22Rv1 (cell line): ENCODE results near the gene KANK4.

Experiments used
- H3K27ac ChIP-seq: fragments of 450-650 bp; 2 replicates; pipeline ENCODE4 v1.5.1; 2017
- ZFX ChIP-seq: fragments of 450-650 bp; IDR thresholded peaks from 2 replicates; pipeline ENCODE4 v1.6.1; 2017; ENCODE audit warnings: antibody characterized with exemption, borderline replicate concordance
- TF ChIP-seq, protein P1 (sequence below): fragments of 450-650 bp; IDR thresholded peaks from 2 replicates; pipeline ENCODE4 v1.5.1; 2017; ENCODE audit warnings: mild to moderate bottlenecking

KANK4 gene

DNA sequence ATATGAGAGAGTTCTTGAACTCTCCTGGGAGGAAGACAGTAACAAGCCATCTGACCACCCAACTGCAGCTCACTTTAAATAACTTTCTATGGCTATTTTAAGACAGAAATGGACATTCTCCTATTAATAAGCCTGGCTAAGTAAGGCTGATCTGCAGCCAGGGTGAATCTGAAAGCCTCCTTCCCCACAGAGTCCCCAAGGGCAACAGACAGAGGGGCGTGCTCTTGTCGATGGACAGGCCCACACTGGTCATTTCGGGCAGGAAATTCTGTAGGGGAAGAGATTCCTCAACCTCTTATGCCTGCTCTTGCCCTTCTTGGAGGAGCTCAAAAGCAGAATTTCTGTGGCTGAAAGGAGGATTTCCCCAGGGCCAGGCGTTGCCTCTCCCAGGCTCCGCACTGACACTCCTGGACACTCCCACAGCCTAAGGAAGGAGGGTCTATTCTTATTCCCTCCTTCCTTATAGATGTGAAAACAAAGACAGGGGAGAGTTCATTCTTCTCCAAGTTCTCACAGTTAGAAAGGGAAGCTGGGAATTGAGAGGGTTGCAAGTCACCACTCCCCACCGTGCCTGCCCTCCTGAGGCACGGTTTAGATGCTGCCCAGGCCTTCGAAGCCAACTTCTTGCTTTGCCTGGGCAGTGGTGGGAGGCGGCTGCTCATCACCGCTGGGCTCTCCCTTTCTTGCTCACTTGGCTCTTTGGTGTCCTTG is 17.9 kb upstream of the KANK4 start:
- H3K27ac ChIP-seq = no peak overlapping the region

DNA sequence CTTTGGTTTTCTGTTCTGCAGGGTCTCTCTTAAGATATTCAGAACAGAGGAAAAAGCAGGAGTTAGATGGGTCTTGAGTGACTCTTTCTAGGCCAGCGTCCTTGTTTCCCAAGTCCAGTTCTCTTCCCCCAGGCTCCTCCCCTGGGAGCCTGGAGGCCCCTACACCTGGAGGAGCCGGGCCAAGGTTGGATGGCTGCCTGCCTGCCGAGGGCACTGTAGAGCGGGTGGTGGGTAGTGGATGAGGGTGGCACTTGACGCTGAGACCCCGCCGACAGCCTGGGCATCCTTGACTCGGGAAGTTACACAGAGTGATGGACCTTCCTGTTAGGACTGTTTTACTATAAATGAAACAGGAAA is 17.4 kb upstream of the KANK4 start:
- no peak for TF ChIP-seq ZFX
- TF ChIP-seq, protein P1, sequence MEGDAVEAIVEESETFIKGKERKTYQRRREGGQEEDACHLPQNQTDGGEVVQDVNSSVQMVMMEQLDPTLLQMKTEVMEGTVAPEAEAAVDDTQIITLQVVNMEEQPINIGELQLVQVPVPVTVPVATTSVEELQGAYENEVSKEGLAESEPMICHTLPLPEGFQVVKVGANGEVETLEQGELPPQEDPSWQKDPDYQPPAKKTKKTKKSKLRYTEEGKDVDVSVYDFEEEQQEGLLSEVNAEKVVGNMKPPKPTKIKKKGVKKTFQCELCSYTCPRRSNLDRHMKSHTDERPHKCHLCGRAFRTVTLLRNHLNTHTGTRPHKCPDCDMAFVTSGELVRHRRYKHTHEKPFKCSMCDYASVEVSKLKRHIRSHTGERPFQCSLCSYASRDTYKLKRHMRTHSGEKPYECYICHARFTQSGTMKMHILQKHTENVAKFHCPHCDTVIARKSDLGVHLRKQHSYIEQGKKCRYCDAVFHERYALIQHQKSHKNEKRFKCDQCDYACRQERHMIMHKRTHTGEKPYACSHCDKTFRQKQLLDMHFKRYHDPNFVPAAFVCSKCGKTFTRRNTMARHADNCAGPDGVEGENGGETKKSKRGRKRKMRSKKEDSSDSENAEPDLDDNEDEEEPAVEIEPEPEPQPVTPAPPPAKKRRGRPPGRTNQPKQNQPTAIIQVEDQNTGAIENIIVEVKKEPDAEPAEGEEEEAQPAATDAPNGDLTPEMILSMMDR = no peak
- no peak overlapping the region for H3K27ac ChIP-seq

More for the DNA sequence above, 17.9 kb upstream of the KANK4 start:
- TF ChIP-seq ZFX = no peak
- TF ChIP-seq, protein P1 = no peak

DNA sequence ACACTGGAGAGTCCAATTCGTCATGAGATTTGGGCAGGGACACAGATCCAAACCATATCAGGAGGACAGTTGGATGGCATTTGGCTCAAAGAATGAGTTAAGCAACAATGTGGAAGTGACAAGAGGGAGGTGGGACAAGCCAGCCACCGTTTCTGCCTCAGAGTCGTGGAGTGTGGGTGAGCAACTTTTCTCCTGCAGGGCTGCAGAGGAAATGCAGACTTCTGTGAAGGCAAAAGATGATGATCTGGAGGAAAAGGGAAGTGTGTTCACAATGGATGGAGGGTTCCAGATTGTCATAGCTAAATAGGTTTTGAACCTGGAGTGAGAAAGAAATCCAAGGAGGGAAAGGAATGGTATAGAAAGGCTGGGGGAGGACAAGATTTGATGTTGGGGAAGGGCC is 16.4 kb upstream of the KANK4 start:
- no peak for TF ChIP-seq ZFX
- TF ChIP-seq, protein P1 = no peak
- H3K27ac ChIP-seq = no peak overlapping the region

DNA sequence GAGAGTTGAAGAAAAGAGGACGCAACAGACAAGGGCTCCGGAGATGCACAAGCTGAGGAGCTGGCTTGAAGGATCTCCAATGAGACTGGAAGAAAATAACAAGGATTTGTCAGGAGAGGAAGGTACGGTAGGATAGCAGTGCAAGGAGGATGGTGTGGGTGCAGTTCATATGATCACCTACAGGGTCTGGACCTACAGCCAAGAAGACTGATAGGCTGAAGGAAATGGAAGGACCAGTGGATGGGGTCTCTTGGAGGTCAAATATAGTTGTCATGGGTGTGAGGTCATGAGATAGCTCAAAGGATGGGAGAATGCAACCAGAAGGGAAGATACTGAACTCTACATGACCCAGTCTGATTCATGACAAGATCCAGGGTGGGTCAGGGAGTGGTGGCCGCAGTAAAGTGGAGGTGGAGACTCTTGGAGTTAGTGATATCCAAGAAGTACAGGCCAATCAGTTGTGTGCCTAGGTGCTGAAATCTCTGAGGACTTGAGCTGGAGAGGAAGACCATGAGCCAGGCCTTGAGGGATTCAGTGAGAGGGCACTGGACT is 15.3 kb upstream of the KANK4 start:
- H3K27ac ChIP-seq = no peak overlapping the region
- TF ChIP-seq, protein P1 = no peak
- TF ChIP-seq ZFX = no peak

DNA sequence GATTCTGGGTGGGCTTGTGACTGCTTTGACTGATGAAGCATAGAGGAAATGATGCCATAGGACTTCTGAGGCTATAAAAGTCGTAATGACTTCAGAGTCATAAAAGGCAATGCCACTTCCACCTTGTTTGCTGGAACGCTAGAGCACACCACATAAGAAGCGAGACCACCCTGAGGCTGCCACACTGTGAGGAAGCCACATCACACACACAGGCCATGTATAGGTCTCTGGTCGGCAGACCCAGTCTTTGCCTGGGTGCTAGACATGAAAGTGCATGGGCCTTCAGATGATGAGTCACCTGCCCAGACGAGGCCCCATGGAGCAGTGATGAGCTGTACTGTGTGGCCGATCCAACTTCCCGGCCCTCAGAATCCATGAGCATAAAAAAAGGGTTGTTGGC is 14.2 kb upstream of the KANK4 start:
- no peak overlapping the region for H3K27ac ChIP-seq
- no peak for TF ChIP-seq ZFX
- TF ChIP-seq, protein P1 = no peak

DNA sequence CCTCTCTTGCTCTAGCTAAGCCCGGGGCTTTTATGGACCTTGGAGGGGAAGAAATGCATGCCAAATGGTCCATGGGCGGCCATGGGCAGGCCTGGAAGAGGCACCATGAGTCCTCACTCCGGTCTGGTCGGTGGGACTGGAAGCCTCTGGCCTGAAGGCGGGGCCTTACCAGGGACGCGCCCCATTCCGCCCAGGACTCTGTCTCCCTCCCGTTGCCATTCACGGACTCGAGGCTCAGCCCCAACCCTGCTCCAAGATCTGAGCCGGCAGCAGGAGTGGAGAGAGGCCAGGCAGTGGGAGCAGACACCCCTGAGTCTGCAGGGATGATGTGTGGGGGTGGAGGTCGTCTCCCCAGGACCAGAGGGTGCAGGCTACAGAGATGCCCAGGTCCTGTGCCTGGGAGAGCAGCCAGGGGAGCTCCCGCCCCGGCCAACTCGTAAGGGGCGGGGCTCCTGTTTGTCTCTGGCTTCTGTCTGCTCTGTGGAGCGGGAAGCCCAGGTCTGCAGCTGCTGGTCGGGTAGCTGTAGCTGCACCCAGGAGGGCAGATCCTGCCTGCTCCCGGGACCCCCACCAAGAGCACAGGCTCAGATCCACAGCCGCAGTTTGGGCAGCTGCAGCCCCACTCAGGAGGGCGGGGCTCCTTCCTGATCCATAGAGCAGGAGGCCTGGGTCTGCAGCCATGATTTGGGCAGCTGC is 8.3 kb upstream of the KANK4 start:
- TF ChIP-seq, protein P1 = no peak
- no peak for TF ChIP-seq ZFX
- H3K27ac ChIP-seq = no peak overlapping the region

DNA sequence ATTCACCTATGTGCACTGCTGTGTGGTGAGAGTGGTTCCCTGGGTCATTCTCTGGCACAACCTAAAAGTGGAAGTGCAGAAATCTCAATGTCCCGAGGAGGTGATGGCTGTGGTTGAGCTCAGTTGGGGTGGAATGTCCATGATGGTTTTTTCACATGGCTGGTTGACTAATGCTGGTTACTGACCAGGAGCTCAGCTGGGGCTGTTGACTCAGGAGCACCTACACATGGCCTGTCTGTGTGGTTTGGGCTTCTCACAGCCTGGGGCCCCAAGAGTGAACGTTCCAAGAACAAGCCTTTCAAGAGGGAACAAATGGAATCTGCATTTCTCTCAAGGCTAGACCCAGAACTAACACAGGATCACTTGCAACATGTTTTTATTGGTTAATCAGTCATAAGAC is 6.4 kb upstream of the KANK4 start:
- TF ChIP-seq, protein P1 = no peak
- no peak for TF ChIP-seq ZFX
- no peak overlapping the region for H3K27ac ChIP-seq
